SU-DHL-6 (cell line): ENCODE measurements around the gene CHRM5.

ENCODE experiments used
- EZH2phosphoT487 ChIP-seq: fragments of 200-600 bp; sonication (generic), shearing (Covaris generic); conservative IDR thresholded peaks from 2 replicates; pipeline ENCODE4 v1.6.1; 2018; ENCODE audit warnings: mild to moderate bottlenecking, antibody characterized with exemption, low read length, moderate library complexity, mixed read lengths
- TF ChIP-seq, protein P1 (sequence below): fragments of 200-600 bp; sonication (generic); IDR thresholded peaks from one replicate; pipeline ENCODE4 v1.5.1; 2017; ENCODE audit warnings: antibody characterized with exemption, mild to moderate bottlenecking, low read length, moderate library complexity; ENCODE audit not compliant: insufficient read depth, poor library complexity, severe bottlenecking

DNA sequence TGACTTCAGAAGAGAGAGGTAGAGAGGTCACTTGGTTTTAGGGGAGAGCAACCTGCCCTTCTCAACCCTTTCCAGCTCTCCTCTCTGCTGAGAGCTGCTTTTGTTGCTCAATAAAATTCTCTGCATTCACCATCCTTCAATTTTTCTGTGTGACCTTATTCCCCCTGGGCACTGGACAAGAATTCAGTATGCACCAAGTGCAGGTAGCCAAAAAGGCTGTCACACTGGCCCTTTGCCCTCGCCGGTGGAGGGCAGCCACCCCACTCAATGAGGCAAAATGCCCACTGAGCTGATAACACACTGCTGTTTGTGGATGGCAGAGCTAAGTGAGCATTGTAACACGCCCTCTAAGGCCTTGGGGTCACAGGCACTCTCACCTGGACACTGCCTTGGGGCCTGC, 146.4 kb downstream of the CHRM5 start:
- TF ChIP-seq, protein P1, sequence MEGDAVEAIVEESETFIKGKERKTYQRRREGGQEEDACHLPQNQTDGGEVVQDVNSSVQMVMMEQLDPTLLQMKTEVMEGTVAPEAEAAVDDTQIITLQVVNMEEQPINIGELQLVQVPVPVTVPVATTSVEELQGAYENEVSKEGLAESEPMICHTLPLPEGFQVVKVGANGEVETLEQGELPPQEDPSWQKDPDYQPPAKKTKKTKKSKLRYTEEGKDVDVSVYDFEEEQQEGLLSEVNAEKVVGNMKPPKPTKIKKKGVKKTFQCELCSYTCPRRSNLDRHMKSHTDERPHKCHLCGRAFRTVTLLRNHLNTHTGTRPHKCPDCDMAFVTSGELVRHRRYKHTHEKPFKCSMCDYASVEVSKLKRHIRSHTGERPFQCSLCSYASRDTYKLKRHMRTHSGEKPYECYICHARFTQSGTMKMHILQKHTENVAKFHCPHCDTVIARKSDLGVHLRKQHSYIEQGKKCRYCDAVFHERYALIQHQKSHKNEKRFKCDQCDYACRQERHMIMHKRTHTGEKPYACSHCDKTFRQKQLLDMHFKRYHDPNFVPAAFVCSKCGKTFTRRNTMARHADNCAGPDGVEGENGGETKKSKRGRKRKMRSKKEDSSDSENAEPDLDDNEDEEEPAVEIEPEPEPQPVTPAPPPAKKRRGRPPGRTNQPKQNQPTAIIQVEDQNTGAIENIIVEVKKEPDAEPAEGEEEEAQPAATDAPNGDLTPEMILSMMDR = no peak
- no peak for TF ChIP-seq EZH2phosphoT487
